ENCODE data around the gene YTHDC1.
"Not testable (repeated sequence)": the region's sequence is repeated elsewhere in the genome, so short reads cannot be mapped to it uniquely, and the experiment has no call there.

The YTHDC1 gene

GRCh38 chr4:68281796-68282740 lies 67.8 kb downstream of the YTHDC1 start:
- not testable (repeated sequence) for H3K27ac Mint-ChIP-seq, H3K27me3 Mint-ChIP-seq, H3K4me1 Mint-ChIP-seq, H3K4me3 Mint-ChIP-seq, H3K9me3 Mint-ChIP-seq, H3K36me3 Mint-ChIP-seq

GRCh38 chr4:68278029-68278428 lies 71.9 kb downstream of the YTHDC1 start:
- no peak overlapping the region for H3K4me3 Mint-ChIP-seq
- peaks cover 2% of the 10 kb centered on the region for H3K27me3 Mint-ChIP-seq
- H3K4me1 Mint-ChIP-seq = no peaks in the 10 kb centered on the region
- H3K9me3 Mint-ChIP-seq = no peaks in the 10 kb centered on the region
- H3K36me3 Mint-ChIP-seq = no peaks in the 10 kb centered on the region
- no peak overlapping the region for H3K27ac Mint-ChIP-seq

GRCh38 chr4:68277627-68278026 lies 72.3 kb downstream of the YTHDC1 start:
- Mint-ChIP-seq H3K27me3 (peaks cover 4% of the 10 kb centered on the region), H3K27ac (no peak overlapping the region), H3K4me3 (no peak overlapping the region), H3K9me3 (no peaks in the 10 kb centered on the region), H3K36me3 (no peaks in the 10 kb centered on the region), H3K4me1 (no peaks in the 10 kb centered on the region)

- Mint-ChIP-seq H3K36me3 (no peaks in the 10 kb centered on the region), H3K27me3 (peaks cover 6% of the 10 kb centered on the region), H3K27ac (no peak overlapping the region), H3K9me3 (no peaks in the 10 kb centered on the region), H3K4me3 (no peak overlapping the region), H3K4me1 (no peaks in the 10 kb centered on the region)
These were observed 77.0 kb downstream of the YTHDC1 start for GRCh38 chr4:68272860-68273259.

GRCh38 chr4:68272380-68272779 lies 77.5 kb downstream of the YTHDC1 start:
- H3K27ac Mint-ChIP-seq = no peak overlapping the region

GRCh38 chr4:68271851-68272357 lies 78.0 kb downstream of the YTHDC1 start:
- no peaks in the 10 kb centered on the region for H3K4me1 Mint-ChIP-seq
- H3K9me3 Mint-ChIP-seq = no peaks in the 10 kb centered on the region
- H3K27ac Mint-ChIP-seq = no peak overlapping the region
- peaks cover 6% of the 10 kb centered on the region for H3K27me3 Mint-ChIP-seq
- H3K36me3 Mint-ChIP-seq = no peaks in the 10 kb centered on the region
- peak overlapping the region; percentile 30 for H3K4me3 Mint-ChIP-seq

More at GRCh38 chr4:68272380-68272779, 77.5 kb downstream of the YTHDC1 start:
- peaks cover 6% of the 10 kb centered on the region for H3K27me3 Mint-ChIP-seq
- no peak overlapping the region for H3K4me3 Mint-ChIP-seq
- no peaks in the 10 kb centered on the region for H3K9me3 Mint-ChIP-seq
- no peaks in the 10 kb centered on the region for H3K4me1 Mint-ChIP-seq
- no peaks in the 10 kb centered on the region for H3K36me3 Mint-ChIP-seq

- Mint-ChIP-seq H3K27ac (no peak overlapping the region), H3K9me3 (peaks cover 4% of the 10 kb centered on the region), H3K4me3 (no peak overlapping the region), H3K27me3 (peaks cover 2% of the 10 kb centered on the region), H3K36me3 (no peaks in the 10 kb centered on the region), H3K4me1 (no peaks in the 10 kb centered on the region)
These were observed 82.4 kb downstream of the YTHDC1 start for GRCh38 chr4:68267433-68267944.

GRCh38 chr4:68264875-68265565 lies 84.9 kb downstream of the YTHDC1 start:
- H3K36me3 Mint-ChIP-seq = no peaks in the 10 kb centered on the region
- no peak overlapping the region for H3K4me3 Mint-ChIP-seq
- H3K9me3 Mint-ChIP-seq = peaks cover 4% of the 10 kb centered on the region
- no peaks in the 10 kb centered on the region for H3K4me1 Mint-ChIP-seq
- no peak overlapping the region for H3K27ac Mint-ChIP-seq
- H3K27me3 Mint-ChIP-seq = peaks cover 2% of the 10 kb centered on the region
